NOMO-1 treated with DMSO at 0.1 percent for 48 hours (cell line): ENCODE data around the gene XCL1.

Experiments
- DNase-seq: peaks from one replicate; lab custom pipeline; 2025; ENCODE audit not compliant: unreplicated experiment; lab: John Stamatoyannopoulos, UW

Gene XCL1

GRCh38 chr1:168603501-168604110 is 27.2 kb downstream of the XCL1 start:
- DNase-seq: peak; percentile 45

DNA sequence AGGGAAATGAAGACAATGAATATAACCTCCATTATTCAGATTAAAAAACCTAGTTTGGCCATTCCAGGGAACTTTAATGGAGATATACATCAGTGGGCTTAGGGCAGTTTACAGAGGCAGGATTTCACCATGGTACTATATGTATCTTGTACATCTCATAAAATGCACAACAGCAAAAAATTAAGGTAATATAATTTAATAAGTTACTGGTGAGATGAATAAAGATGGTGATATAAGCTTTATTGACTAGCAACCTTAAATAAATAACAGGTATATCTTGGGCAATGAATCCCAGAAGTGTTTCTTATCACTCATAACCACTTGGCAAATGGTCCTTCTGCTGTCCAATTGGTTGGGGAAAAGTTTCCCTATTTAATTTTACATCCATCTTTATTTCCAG is 29.0 kb downstream of the XCL1 start:
- DNase-seq: no peak

DNA sequence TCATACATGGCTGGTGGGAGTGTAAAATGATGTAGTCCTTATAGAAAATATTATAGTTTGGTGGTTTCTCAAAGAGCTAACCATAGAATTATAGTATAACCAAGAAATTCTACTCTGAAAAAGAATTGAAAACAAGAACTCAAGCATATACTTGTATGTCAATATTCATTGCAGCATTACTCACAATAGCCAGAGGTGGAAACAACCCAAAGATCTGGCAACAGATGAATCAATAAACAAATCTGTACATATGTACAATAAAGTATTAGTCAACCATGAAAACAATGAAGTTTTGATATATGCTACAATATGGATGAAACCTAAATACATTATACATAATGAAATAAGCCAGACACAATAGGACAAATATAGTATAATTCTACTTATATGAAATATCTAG is 29.7 kb downstream of the XCL1 start:
- DNase-seq: no peak

GRCh38 chr1:168607872-168608428 is 31.5 kb downstream of the XCL1 start:
- DNase-seq: no peak

- DNase-seq: no peak
Measured at GRCh38 chr1:168608796-168609715, 32.7 kb downstream of the XCL1 start.

DNA sequence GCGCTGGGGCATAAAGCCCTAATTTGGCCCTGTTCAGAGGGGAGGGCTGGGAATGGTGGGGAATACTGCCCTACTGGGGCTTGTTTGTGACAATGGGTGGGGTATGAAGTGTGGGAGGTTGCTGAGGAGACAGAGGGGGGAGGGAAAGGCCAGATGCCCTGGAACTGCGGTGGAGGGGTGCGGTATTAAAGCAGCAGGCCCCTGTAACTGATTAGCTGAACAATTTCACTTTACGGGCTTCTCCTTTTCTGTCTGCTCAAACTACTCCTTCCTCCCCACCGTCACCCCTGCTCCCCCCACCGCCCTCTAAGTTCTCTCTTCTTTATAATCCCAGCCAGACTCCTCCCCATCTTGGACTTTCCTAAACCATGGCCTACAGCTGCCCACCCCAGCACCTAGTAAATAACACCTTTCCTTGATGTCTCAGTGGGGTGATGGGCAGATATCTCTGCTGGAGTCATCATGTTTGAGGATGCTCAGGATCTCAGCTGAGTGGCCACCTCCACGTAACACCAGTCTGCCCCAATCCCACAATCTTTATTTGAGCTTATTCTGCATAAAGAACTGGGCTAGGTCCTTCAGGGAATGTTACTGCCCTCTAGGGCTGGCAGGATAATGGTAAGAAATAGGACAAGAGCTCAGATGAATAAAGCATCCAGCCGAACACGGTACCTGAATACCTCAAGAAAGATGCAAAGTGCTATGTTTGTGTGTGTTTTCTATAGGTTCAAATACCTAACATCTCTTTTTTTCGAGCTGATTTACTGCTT is 33.5 kb downstream of the XCL1 start:
- DNase-seq: no peak

- DNase-seq: no peak
Measured at GRCh38 chr1:168613038-168613451, 36.6 kb downstream of the XCL1 start.

DNA sequence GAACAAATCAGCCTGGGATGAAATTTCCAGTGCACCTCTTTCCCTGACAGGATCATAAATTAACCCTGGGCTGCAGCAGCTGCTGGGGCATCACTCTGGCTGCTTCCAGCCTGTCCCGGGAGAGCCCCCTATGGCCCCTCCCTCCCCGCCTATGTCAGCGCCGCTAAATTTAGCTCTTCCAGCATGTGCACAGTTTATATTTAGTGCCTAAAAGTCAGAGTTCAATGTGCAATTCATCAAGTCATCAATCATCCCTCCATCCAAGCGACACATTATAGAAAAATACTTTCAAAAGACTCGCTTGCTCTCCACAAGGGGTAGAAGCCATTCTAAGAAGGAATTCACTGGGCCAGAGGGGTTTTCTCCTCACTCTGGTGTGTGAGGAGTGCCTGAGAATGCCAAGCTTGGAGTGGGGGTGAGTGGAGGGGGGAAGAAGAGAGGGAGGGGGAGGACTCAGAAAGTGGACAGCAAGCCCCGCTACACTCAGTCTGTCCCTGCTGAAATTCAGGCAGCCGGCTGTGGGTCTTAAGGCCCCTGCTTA is 37.4 kb downstream of the XCL1 start:
- DNase-seq: no peak

DNA sequence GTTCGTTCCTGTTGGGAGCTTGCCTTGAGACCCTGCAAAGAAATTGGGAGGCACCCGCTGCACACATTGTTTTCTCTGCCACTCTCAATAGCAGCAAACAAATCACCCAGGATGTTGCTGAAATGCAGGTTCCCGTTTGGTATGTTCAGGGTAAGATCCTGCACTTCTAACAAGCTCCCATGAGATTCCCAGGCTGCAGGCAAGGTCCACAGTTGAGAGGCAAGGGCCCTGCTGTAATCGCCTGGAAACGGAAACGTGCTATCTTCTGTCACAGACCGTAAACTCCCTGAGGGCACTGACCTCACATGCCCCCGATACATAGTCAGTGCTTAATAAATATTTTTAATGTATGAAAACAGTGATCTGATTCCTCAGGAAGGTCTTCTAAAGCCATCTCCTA is 37.8 kb downstream of the XCL1 start:
- no peak for DNase-seq

DNA sequence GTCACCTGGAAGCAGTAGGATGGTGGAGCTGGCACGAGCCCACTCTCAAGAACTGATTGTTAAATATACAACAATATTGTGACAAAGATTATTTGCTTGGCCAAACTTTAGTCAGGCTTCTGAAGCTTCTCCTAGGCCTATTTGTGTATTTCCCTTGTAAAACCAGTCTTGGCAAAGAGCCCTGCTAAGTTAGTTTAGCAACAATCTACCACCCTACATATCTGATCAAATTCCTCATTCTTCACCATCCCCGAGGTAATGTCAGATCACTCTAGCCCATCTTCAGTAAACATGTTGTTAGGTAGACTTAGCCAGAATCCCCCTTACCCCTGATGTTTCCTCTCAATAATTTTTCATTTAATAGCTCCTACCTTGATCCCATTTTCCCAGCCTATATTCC is 39.6 kb downstream of the XCL1 start:
- DNase-seq: no peak

DNA sequence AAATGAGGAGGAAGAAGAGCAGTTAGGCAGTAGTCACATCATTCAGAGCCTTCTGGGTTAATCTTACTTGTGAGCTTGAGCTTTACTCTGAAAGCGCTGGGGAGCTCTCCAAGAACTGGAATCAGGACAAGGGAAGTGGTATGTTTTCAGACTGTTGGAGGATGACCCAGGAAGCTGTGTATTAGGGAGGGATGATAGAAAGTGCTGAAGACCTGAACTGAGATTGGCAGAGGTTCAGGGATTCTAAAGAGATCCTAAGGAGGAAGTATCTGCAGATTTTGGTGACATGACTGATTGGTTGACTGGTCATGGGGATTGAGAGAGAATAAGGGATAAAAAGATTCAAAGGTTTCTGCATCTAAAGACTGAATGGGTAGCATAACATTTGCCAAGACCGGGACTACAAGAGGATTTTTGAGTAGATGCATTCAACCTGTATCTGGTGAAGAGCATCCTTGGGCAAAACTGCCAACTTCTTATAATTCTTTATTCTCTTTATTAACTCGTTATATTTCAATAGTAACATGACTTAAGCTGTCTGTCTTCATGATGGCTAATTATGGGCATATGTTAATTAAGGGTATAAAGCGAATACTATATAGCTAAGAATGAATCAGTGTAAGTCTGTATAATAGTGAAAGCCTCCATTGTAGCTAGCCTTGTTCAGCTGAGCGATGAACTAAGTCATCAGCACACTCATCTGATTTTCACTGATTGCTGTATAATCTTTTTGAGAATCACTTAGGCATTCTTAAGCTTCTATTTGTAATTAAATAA is 41.8 kb downstream of the XCL1 start:
- no peak for DNase-seq

- DNase-seq: no peak
Measured at GRCh38 chr1:168618886-168619285, 42.5 kb downstream of the XCL1 start.

DNA sequence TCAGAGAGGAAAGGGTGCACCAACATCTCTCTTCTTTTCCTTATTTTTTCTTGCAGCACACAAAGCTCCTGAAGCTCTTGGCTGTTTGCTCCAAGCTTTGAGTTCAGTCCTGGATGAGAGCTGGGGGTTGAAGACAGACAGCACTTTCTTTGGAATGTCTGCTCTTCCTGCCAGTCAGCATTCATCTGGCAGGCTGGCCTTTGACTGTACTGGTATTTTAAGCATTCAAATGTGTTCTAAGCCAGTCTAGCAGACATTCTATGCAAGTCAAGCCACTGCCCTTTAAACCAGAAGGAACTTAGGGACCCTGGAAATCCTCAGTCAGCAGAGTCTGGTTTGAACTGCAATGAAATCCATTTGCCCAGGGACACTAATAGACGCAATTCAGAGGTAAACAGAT is 45.0 kb downstream of the XCL1 start:
- DNase-seq: no peak

- peak; percentile 51 for DNase-seq
Measured at GRCh38 chr1:168623003-168623828, 46.8 kb downstream of the XCL1 start.

GRCh38 chr1:168623831-168624230 is 47.4 kb downstream of the XCL1 start:
- DNase-seq: no peak

GRCh38 chr1:168626326-168626725 is 49.9 kb downstream of the XCL1 start:
- peak; percentile 90 for DNase-seq

DNA sequence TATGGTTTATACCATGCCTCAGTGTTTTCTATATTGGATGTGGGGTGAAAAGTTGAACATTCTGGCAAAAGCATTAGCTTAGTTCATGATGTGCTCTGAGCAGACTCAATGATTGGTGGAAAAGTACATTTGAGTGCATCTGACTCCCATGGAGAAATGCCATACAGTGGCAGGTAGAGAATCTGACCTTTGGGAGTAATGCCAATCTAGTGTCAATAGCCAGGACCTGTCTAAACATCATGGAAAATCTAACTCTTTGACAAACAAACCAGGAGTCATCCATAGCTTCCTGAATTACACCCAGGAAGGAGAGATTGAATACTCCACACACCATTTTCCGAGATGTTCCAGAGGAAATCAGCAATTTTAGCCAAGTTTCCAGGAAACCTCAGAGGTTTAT is 51.0 kb downstream of the XCL1 start:
- DNase-seq: no peak

DNA sequence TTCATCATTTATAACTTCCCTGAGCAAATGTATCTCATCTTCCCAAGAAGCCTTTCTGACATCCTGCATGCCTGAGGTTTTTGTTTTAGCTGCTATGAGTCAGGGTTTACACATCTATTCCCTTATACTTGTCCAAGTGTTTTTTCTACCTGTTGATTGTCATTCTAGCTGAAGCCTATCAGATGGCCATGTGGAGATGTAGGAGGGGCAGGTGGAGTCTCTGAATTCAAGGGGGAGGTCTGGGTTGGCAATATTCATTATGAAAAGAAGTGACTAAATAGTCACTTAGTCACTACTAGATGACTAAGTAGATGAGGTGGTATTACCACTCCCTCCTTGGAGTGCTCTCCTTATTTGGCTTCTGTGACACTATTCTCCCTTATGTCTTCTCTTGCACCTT is 52.4 kb downstream of the XCL1 start:
- no peak for DNase-seq

GRCh38 chr1:168629466-168629865 is 53.1 kb downstream of the XCL1 start:
- DNase-seq: no peak
